GM18907 (cell line): ENCODE data around the gene INTU.
A peak's percentile ranks its signal among the peaks of the same experiment; 100 is the strongest.
"Not testable (repeated sequence)": the region's sequence is repeated elsewhere in the genome, so short reads cannot be mapped to it uniquely, and the experiment has no call there.

Source experiments
- ATAC-seq: cut with Tn5 transposase; IDR thresholded peaks from one replicate; pipeline ENCODE4 v1.9.1; 2021; ENCODE audit warnings: mild to moderate bottlenecking, moderate library complexity; ENCODE audit not compliant: unreplicated experiment

INTU gene

DNA sequence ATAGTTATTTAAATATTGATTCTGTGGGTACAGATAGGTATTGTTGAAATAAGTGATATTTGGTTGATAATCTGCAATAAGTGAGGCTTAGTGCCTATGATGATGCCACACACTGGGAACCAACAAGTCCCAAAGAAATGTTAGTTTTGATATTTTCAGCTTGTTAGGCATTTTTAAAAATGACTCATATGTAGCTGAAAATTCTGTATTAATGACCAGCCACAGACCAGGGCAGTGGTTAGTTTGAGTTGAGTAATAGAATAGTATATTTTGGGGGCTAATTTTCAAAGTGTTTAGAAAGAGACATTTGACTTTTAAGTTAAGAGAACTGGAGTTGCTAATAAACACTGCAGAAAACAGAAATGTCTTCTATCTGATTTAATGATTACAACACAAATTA, 9.4 kb downstream of the INTU start:
- no peak for ATAC-seq

DNA sequence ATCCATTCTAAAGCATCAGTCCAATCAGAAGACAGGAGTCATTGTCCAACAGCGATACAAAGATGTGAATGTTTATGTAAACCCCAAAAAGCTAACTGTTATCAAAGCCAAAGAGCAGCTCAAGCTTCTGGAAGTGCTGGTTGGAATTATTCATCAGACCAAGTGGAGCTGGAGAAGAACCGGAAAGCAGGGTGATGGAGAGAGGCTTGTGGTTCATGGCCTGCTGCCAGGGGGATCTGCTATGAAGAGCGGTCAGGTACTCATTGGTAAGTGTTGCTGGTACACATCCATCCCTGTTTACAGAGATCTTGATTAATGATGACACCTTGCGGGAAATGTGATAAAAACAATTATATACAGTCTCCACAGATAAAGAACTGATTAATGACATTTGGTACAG, 11.0 kb downstream of the INTU start:
- ATAC-seq = no peak

DNA sequence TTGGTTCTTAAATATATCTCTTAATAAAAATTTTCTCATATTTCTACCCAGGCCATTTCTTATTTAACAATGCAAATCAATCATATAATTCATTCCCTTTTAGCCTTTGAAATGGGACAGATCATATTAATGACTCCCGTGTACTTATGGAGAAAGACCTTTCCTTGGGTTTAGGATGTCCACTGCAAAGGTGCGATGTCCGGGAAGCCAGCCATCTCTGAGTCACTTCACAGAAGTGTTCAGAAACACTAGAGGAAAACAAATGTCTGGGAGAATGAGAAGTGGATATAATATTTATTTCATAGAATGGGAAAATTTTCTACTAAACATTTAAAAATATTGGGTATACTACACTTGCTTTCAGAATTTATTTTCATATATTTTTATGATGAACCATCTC, 15.3 kb downstream of the INTU start:
- no peak for ATAC-seq

GRCh38 chr4:127655590-127655989, 22.8 kb downstream of the INTU start:
- ATAC-seq = not testable (repeated sequence)

- ATAC-seq = no peak
Measured at GRCh38 chr4:127656047-127656680, 23.4 kb downstream of the INTU start.

- no peak for ATAC-seq
Measured at GRCh38 chr4:127660284-127660885, 27.6 kb downstream of the INTU start.

- no peak for ATAC-seq
Measured at GRCh38 chr4:127667116-127667515, 34.4 kb downstream of the INTU start.

- no peak for ATAC-seq
Measured at GRCh38 chr4:127667772-127668171, 35.0 kb downstream of the INTU start.

DNA sequence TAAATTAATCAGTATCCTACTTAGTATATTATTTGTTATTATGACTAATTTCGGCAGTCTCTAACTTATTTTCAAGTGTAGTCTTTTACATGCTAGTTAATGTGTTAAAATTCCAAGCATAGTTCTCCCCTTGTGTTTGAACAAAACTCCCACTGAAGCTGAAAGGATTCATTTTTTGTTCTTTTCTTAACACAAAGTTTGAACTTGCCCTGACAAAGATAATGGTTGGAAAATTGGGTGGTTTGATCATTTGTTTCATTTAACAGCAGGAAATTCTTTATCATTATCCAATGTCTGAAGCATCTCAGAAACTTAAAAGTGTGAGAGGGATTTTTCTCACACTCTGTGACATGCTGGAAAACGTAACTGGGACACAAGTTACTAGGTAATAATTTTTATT, 36.0 kb downstream of the INTU start:
- ATAC-seq = no peak

GRCh38 chr4:127669691-127670090, 36.9 kb downstream of the INTU start:
- ATAC-seq = no peak

GRCh38 chr4:127672111-127672510, 39.4 kb downstream of the INTU start:
- ATAC-seq = no peak

GRCh38 chr4:127685292-127685691, 52.5 kb downstream of the INTU start:
- no peak for ATAC-seq

DNA sequence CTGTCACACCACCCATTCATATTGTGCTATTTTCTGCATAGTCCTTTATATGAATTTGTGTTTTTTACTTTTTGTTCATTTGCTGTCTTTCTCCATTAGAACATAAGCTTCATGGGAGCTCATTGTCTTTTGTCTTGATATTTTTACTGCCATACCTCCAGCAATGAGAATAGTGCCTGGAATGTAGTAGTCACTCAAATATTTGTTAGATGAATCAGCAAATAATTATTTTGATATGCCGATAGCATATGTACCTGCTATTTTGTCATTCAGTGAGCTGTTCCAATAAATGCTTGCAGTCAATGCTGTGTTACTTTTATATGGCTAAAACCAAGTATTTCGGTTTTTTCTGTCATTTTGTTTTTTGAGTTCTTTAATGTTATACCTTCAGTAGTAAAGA, 53.9 kb downstream of the INTU start:
- ATAC-seq = no peak

DNA sequence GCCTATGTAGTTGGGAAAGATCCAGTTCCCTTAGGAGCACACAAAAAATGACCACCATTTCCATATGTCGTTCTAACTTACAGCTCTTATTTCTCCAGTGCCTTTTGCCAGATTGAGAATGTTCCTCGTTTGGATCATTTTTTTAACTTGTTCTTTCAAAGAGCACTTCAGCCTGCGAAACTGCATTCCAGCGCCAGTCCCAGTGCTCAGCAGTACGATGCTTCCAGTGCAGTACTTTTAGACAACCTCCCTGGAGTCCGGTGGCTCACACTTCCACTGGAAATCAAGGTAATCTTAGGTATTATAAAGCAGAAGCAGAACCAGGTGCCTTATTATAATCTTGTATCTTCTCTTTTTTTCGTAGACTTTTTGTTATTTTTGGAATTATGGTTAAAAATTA, 54.8 kb downstream of the INTU start:
- no peak for ATAC-seq

DNA sequence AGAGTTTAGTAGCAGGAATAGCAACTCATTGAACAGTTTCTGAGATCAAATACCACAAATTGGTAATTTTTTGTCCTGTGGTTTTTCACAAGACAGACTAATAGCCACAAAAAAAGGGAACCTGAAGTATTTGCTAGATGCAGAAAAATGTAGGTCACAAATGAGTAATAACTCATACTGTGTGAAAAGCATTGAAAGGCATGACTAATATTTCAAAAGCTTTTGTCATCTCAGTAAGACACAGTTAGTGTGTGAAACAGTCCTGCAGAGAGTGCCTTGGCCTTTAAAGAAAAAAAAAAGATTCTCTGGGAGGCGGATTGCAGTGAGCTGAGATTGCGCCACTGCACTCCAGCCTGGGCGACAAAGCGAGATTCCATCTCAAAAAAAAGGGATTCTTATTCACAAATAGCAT, 66.0 kb downstream of the INTU start:
- ATAC-seq = peak; percentile 100

- ATAC-seq = no peak
Measured at GRCh38 chr4:127708985-127709384, 76.2 kb downstream of the INTU start.

DNA sequence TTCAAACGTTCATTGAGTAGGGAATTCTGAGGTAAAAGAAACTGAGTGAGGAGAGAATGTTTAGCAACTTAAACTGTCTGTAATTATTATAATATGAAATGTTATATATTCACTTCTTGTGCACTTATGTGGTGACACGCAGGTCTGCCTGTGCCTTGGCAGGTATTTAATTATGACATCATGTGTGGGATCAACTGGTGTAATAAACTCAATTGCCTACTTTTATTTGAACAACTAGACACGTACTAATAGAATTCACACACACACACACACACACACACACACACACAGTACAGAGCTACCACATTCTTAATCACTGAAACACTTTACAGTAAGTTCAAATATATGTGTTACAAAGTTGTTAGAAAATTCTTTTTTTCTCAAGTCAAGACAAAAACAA, 76.7 kb downstream of the INTU start:
- no peak for ATAC-seq

DNA sequence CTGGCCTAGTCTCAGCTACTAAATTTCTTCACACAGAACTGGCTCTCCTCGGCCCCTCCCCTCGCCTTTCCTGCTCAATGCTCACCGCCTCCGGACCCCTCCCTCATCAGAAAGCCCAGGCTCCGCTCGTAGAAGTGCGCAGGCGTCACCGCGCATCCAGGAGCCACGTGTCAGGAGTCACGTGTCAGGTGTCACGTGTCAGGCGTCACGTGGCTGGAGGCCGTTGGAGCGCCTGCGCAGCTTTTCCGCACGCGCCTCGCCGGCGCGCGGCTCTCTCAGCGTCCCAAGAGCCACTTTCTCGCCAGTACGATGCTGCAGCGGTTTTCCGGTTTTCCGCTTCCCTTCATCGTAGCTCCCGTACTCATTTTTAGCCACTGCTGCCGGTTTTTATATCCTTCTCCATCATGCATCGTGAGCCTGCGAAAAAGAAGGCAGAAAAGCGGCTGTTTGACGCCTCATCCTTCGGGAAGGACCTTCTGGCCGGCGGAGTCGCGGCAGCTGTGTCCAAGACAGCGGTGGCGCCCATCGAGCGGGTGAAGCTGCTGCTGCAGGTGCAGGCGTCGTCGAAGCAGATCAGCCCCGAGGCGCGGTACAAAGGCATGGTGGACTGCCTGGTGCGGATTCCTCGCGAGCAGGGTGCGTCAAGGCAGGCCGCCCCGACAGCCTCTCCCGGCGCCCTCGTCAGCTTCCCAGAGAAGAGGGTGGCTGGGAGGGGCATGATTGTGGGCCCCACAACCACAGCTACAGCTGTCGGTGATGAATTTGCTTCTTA, 97.6 kb downstream of the INTU start, which contains the start of gene SLC25A31:
Gene SLC25A31, plus strand, starts transcription at position 259 of the 772 bp plus-strand sequence. Its CDS starts 146 bp downstream, at position 405.
- ATAC-seq = no peak

DNA sequence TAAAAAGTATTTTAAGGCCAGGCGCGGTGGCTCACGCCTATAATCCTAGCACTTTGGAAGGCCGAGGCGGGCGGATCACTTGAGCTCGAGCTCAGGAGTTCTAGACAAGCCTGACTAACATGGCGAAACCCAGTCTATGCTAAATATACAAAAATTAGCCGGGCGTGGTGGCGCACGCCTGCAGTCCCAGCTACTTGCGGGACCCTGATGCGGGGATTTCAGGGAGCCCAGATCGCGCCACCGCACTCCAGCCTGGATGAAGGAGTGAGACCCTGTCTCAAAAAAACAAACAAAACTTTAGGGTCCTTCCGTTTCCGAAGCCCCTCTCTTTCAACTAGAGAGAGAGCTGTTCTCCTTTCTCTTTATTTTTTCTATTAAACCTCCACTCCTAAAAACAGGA, 98.6 kb downstream of the INTU start:
- no peak for ATAC-seq

- ATAC-seq = peak; percentile 79
Measured at GRCh38 chr4:127732623-127733328, 100.0 kb downstream of the INTU start.

DNA sequence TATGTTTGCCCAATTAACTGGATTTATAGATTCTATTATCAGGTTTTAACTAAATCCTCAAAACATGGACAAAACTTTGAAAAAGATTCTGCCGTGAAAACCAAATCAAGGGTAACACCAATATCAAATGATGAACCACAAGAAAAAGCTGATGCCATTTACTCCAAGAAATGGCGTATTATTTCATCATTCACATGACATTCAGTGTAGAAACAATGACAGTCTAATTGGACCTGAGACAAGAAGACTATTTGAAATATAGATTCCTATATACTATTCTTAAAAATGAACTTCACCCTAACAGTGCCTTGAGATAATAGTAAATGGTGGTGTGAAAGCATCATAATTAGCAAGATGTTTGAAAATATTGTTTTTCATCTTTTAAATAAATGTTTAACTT, 102.2 kb downstream of the INTU start:
- ATAC-seq = no peak
